ENCODE results near the gene CNKSR3.

CNKSR3 gene

GRCh38 chr6:154510144-154510905, at the start of gene CNKSR3:
TSS of gene CNKSR3 (minus strand) at chr6:154510685. CDS start at chr6:154510114, 571 bp downstream.
- peak; percentile 82 to 92 for DNase-seq
- Histone ChIP-seq H3K4me1 (peaks cover 0 to 45% (median 14%) of the 10 kb centered on the region in 4 donors), H3K27me3 (no peaks in the 10 kb centered on the region), H3K4me3 (peak within 1 kb of the TSS; percentile 79 to 93), H3K9me3 (no peaks in the 10 kb centered on the region), H3K36me3 (no peaks in the 10 kb centered on the region), H3K27ac (peak within 1 kb of the TSS; percentile 93 to 98)
- intact Hi-C loops (cut with DNase I; ENCODE audit: low total_unique reads), result no loop called here
- TF ChIP-seq CTCF (IDR thresholded peaks at IDR 0.05), result peak; percentile 14 to 16

- no peak for TF ChIP-seq CTCF (IDR thresholded peaks at IDR 0.05)
- Histone ChIP-seq H3K4me3 (no peak overlapping the region), H3K9me3 (no peaks in the 10 kb centered on the region), H3K27ac (no peak overlapping the region), H3K36me3 (no peaks in the 10 kb centered on the region), H3K4me1 (no peaks in the 10 kb centered on the region), H3K27me3 (no peaks in the 10 kb centered on the region)
- no peak for DNase-seq
- intact Hi-C loops (cut with DNase I; ENCODE audit: low total_unique reads), result no loop called here
Observed at GRCh38 chr6:154558984-154559383, 48.5 kb upstream of the CNKSR3 start.

GRCh38 chr6:154558513-154558912, 48.0 kb upstream of the CNKSR3 start:
- H3K27ac ChIP-seq, result no peak overlapping the region
- no peak for TF ChIP-seq CTCF (IDR thresholded peaks at IDR 0.05)
- H3K9me3 ChIP-seq, result no peaks in the 10 kb centered on the region
- DNase-seq, result no peak
- no peaks in the 10 kb centered on the region for H3K36me3 ChIP-seq
- no peak overlapping the region for H3K4me3 ChIP-seq
- intact Hi-C loops (cut with DNase I; ENCODE audit: low total_unique reads), result no loop called here
- no peaks in the 10 kb centered on the region for H3K4me1 ChIP-seq
- no peaks in the 10 kb centered on the region for H3K27me3 ChIP-seq

- Histone ChIP-seq H3K4me3 (no peak overlapping the region), H3K27ac (no peak overlapping the region)
- DNase-seq, result no peak
Observed at GRCh38 chr6:154555073-154555677, 44.7 kb upstream of the CNKSR3 start.

GRCh38 chr6:154554491-154554890, 44.0 kb upstream of the CNKSR3 start:
- H3K4me3 ChIP-seq, result no peak overlapping the region
- no peaks in the 10 kb centered on the region for H3K9me3 ChIP-seq
- intact Hi-C loops (cut with DNase I; ENCODE audit: low total_unique reads), result no loop called here
- H3K27me3 ChIP-seq, result no peaks in the 10 kb centered on the region
- DNase-seq, result no peak
- H3K4me1 ChIP-seq, result no peaks in the 10 kb centered on the region
- no peak for TF ChIP-seq CTCF (IDR thresholded peaks at IDR 0.05)
- H3K36me3 ChIP-seq, result no peaks in the 10 kb centered on the region
- H3K27ac ChIP-seq, result no peak overlapping the region

More at GRCh38 chr6:154555073-154555677, 44.7 kb upstream of the CNKSR3 start:
- Histone ChIP-seq H3K27me3 (no peaks in the 10 kb centered on the region), H3K36me3 (no peaks in the 10 kb centered on the region), H3K9me3 (no peaks in the 10 kb centered on the region), H3K4me1 (no peaks in the 10 kb centered on the region)
- intact Hi-C loops (cut with DNase I; ENCODE audit: low total_unique reads), result no loop called here
- TF ChIP-seq CTCF (IDR thresholded peaks at IDR 0.05), result no peak

Measured in tibial artery (tissue), 4 donors.